Hepatocyte (in vitro differentiated cells): ENCODE results near the gene STRN.

Experiments used
- EZH2phosphoT487 ChIP-seq: fragments of 200-600 bp; sonication (generic); IDR thresholded peaks from one replicate; pipeline ENCODE4 v1.6.1; 2018; ENCODE audit warnings: antibody characterized with exemption, mild to moderate bottlenecking, low read depth, moderate library complexity; ENCODE audit not compliant: unreplicated experiment, severe bottlenecking
- TF ChIP-seq, protein P1 (sequence below): fragments of 200-600 bp; sonication (generic); IDR thresholded peaks from 2 replicates; pipeline ENCODE4 v1.5.1; 2016; ENCODE audit warnings: antibody characterized with exemption, mild to moderate bottlenecking; ENCODE audit not compliant: poor library complexity

GRCh38 chr2:36921984-36922383 lies 44.4 kb downstream of the STRN start:
- TF ChIP-seq, protein P1, sequence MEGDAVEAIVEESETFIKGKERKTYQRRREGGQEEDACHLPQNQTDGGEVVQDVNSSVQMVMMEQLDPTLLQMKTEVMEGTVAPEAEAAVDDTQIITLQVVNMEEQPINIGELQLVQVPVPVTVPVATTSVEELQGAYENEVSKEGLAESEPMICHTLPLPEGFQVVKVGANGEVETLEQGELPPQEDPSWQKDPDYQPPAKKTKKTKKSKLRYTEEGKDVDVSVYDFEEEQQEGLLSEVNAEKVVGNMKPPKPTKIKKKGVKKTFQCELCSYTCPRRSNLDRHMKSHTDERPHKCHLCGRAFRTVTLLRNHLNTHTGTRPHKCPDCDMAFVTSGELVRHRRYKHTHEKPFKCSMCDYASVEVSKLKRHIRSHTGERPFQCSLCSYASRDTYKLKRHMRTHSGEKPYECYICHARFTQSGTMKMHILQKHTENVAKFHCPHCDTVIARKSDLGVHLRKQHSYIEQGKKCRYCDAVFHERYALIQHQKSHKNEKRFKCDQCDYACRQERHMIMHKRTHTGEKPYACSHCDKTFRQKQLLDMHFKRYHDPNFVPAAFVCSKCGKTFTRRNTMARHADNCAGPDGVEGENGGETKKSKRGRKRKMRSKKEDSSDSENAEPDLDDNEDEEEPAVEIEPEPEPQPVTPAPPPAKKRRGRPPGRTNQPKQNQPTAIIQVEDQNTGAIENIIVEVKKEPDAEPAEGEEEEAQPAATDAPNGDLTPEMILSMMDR: no peak
- TF ChIP-seq EZH2phosphoT487: no peak
